WTC11 (cell line): ENCODE measurements around the gene FRMD4A.

Experiments used
- CTCF ChIP-seq: fragments of 200-600 bp; IDR thresholded peaks from 2 replicates; pipeline ENCODE4 v1.8.0; 2022; ENCODE audit warnings: antibody characterized with exemption
- IRF1 ChIP-seq: sonication (generic); formaldehyde crosslinking; IDR thresholded peaks from 2 replicates; pipeline ENCODE4 v1.8.0; 2023; ENCODE audit warnings: missing genetic modification reagents
- NFYB ChIP-seq: sonication (generic); formaldehyde crosslinking; conservative IDR thresholded peaks from 2 replicates; pipeline ENCODE4 v1.8.0; 2022; ENCODE audit warnings: low read depth, missing genetic modification reagents
- NR1H2 ChIP-seq: sonication (generic); formaldehyde crosslinking; IDR thresholded peaks from 2 replicates; pipeline ENCODE4 v1.9.0; 2021; ENCODE audit warnings: mild to moderate bottlenecking, moderate library complexity, missing genetic modification reagents
- ZNF423 ChIP-seq: fragments of 250-450 bp; sonication (Bioruptor Pico); IDR thresholded peaks from 2 replicates; pipeline ENCODE4 v2.1.2; 2022; ENCODE audit warnings: mild to moderate bottlenecking, moderate library complexity

GRCh38 chr10:13925971-13926780 is 404.5 kb downstream of the FRMD4A start:
- TF ChIP-seq NR1H2 (CRISPR knock-in tag) (no peak), ZNF423 (no peak), CTCF (no peak), NFYB (CRISPR knock-in tag) (no peak), IRF1 (no peak)
